OCI-LY3 (cell line): ENCODE measurements around the gene ZNF791.
A peak's percentile ranks its signal among the peaks of the same experiment; 100 is the strongest.
"Not testable (repeated sequence)": the region's sequence is repeated elsewhere in the genome, so short reads cannot be mapped to it uniquely, and the experiment has no call there.

ENCODE experiments used
- H2AFZ ChIP-seq: fragments of 200-600, 300-600 bp; shearing (Covaris generic); 2 replicates; pipeline ENCODE4 v1.6.0; 2014; ENCODE audit warnings: antibody characterized with exemption, low read depth, low read length
- H3K27ac ChIP-seq: fragments of 200-600, 300-600 bp; sonication (generic); 2 replicates; pipeline ENCODE4 v1.5.1; 2014; ENCODE audit warnings: mild to moderate bottlenecking, low read length, moderate library complexity, mixed read lengths
- H3K27me3 ChIP-seq: fragments of 200-600, 300-600 bp; sonication (generic); 2 replicates; pipeline ENCODE4 v1.6.1; 2014; ENCODE audit warnings: low read depth, low read length, mixed read lengths
- H3K36me3 ChIP-seq: fragments of 200-600, 300-600 bp; sonication (generic); replicated peaks from 2 replicates; pipeline ENCODE3; 2014; ENCODE audit warnings: low read depth, low read length, mixed read lengths
- H3K4me1 ChIP-seq: fragments of 300-600, 200-600 bp; sonication (generic); 2 replicates; pipeline ENCODE4 v1.6.1; 2014; ENCODE audit warnings: low read length, mixed read lengths
- H3K4me2 ChIP-seq: fragments of 200-600, 300-600 bp; sonication (generic); 2 replicates; pipeline ENCODE4 v1.6.1; 2014; ENCODE audit warnings: low read length, mixed read lengths
- H3K4me3 ChIP-seq: fragments of 300-600, 200-600 bp; sonication (generic); 2 replicates; pipeline ENCODE4 v1.5.1; 2014; ENCODE audit warnings: antibody characterized with exemption, mild to moderate bottlenecking, low read length, moderate library complexity
- H3K79me2 ChIP-seq: fragments of 300-600, 200-600 bp; shearing (Covaris generic); 2 replicates; pipeline ENCODE4 v1.6.1; 2014; ENCODE audit warnings: mild to moderate bottlenecking, low read length, mixed read lengths
- H3K9ac ChIP-seq: fragments of 300-600, 200-600 bp; shearing (Covaris generic); 2 replicates; pipeline ENCODE4 v1.6.0; 2014; ENCODE audit warnings: mild to moderate bottlenecking, low read length, moderate library complexity
- H3K9me3 ChIP-seq: fragments of 200-600, 300-600 bp; shearing (Covaris generic); 2 replicates; pipeline ENCODE4 v1.6.1; 2014; ENCODE audit warnings: low read length, mixed read lengths; ENCODE audit not compliant: insufficient read depth
- H4K20me1 ChIP-seq: fragments of 200-600, 300-600 bp; sonication (generic); 2 replicates; pipeline ENCODE4 v1.6.1; 2016; ENCODE audit warnings: low read length, mixed read lengths; ENCODE audit not compliant: insufficient read depth
- EZH2phosphoT487 ChIP-seq: fragments of 200-600 bp; shearing (Covaris generic); IDR thresholded peaks from 2 replicates; pipeline ENCODE4 v1.6.1; 2018; ENCODE audit warnings: antibody characterized with exemption, mixed run types, low read depth
- TF ChIP-seq, protein P1 (sequence below): fragments of 200-600, 300-600 bp; sonication (generic); IDR thresholded peaks from 2 replicates; pipeline ENCODE4 v1.5.1; 2014; ENCODE audit warnings: antibody characterized with exemption, low read length, low read depth

Gene ZNF791

DNA sequence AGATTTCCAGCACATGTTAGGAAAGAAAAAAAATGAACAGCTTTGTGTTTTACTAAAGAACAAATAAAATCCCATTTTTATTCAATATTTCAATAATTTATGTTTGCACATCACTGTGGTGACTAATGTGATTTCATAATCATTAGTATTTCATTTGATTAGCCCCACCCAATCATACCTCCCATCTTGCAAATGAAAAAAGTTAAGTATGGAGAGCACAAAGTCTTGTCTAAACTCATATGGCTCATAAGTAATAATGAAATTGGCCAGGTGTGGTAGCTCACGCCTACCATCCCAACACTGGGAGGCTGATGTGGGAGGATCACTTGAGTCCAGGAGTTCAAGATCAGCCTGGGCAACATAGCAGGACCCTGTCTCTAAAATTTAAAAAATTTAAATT lies 3.9 kb upstream of the ZNF791 start:
- TF ChIP-seq, protein P1, sequence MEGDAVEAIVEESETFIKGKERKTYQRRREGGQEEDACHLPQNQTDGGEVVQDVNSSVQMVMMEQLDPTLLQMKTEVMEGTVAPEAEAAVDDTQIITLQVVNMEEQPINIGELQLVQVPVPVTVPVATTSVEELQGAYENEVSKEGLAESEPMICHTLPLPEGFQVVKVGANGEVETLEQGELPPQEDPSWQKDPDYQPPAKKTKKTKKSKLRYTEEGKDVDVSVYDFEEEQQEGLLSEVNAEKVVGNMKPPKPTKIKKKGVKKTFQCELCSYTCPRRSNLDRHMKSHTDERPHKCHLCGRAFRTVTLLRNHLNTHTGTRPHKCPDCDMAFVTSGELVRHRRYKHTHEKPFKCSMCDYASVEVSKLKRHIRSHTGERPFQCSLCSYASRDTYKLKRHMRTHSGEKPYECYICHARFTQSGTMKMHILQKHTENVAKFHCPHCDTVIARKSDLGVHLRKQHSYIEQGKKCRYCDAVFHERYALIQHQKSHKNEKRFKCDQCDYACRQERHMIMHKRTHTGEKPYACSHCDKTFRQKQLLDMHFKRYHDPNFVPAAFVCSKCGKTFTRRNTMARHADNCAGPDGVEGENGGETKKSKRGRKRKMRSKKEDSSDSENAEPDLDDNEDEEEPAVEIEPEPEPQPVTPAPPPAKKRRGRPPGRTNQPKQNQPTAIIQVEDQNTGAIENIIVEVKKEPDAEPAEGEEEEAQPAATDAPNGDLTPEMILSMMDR: no peak
- no peak for TF ChIP-seq EZH2phosphoT487
- Histone ChIP-seq H4K20me1 (peaks cover 6% of the 10 kb centered on the region; the same call in 1 of the 2 replicates), H3K36me3 (peaks cover 14% of the 10 kb centered on the region), H3K79me2 (peaks cover 19% of the 10 kb centered on the region), H2AFZ (no peak overlapping the region), H3K4me3 (no peak overlapping the region), H3K9ac (no peak overlapping the region), H3K27me3 (no peaks in the 10 kb centered on the region), H3K4me2 (no peak overlapping the region), H3K9me3 (no peaks in the 10 kb centered on the region), H3K27ac (no peak overlapping the region), H3K4me1 (peaks cover 20% of the 10 kb centered on the region)

DNA sequence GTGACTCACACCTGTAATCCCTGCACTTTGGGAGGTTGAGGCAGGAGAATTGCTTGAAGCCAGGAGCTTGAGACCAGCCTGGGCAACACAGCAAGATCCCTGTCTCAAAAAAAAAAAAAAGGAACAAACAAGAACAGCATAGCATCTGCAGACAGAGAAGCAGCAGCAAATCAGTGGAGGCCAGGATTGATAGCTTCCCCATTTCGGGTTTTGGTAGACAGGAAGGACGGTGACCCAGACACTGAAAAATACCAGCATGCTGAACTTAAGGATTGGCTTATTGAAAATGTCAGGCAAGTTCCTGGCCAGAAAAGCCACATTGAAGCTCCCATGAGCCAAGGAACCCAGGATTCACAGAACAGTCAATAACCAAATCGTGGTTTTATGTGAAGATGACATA lies 3.1 kb upstream of the ZNF791 start:
- no peaks in the 10 kb centered on the region for H3K9me3 ChIP-seq
- H3K4me2 ChIP-seq: no peak overlapping the region
- no peak overlapping the region for H3K27ac ChIP-seq
- no peak overlapping the region for H2AFZ ChIP-seq
- peaks cover 22% of the 10 kb centered on the region for H3K79me2 ChIP-seq
- peaks cover 11% of the 10 kb centered on the region; the same call in 1 of the 2 replicates for H4K20me1 ChIP-seq
- TF ChIP-seq, protein P1: no peak
- no peak for TF ChIP-seq EZH2phosphoT487
- H3K4me1 ChIP-seq: peaks cover 27% of the 10 kb centered on the region
- H3K36me3 ChIP-seq: peaks cover 8% of the 10 kb centered on the region
- no peaks in the 10 kb centered on the region for H3K27me3 ChIP-seq
- no peak overlapping the region for H3K4me3 ChIP-seq
- H3K9ac ChIP-seq: no peak overlapping the region

DNA sequence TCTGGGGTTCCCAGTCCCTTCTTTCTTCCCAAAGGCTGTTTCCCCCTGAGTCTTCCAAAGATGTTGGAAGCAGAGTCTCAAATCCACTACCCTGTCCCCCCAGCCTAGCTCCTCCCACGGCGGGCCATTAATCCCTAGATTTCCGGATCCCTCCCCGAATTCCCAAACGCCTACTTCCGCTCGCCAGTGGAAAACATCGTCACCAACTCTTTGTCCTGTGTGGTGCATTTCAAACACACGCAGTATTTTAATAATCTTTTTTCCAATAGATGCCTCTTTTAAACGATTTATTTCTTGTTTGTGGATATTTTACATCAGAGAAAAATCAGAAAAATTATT lies 610 bp downstream of the ZNF791 start:
- TF ChIP-seq EZH2phosphoT487: no peak
- TF ChIP-seq, protein P1: no peak
- Histone ChIP-seq H3K9me3 (no peaks in the 10 kb centered on the region), H3K36me3 (peaks cover 16% of the 10 kb centered on the region), H3K4me2 (peak overlapping the region; percentile 87), H4K20me1 (peaks cover 38% of the 10 kb centered on the region), H3K27me3 (no peaks in the 10 kb centered on the region), H3K9ac (peak overlapping the region; percentile 73), H2AFZ (0 out of 2 replicates have a peak overlapping the region, but pooled peaks have one; percentile 69), H3K79me2 (peaks cover 38% of the 10 kb centered on the region), H3K27ac (peak overlapping the region; percentile 23), H3K4me3 (peak overlapping the region; percentile 81), H3K4me1 (peaks cover 33% of the 10 kb centered on the region)

DNA sequence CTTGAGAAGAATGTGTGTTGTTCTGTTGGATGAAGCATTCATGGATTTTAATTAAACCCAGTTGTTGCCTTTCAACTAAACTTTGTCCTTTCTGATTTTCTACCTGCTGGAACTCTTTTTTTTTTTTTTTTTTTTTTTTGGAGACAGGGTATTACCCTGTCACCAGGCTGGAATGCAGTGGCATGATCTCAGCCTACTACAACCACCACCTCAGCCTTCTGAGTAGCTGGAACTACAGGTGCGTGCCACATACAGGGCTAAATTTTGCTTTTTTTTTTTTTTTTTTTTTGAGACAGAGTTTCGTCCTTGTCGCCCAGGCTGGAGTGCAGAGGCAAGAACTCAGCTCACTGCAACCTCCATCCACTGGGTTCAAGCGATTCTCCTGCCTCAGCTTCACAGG lies 6.9 kb downstream of the ZNF791 start:
- Histone ChIP-seq H3K4me1 (peaks cover 35% of the 10 kb centered on the region), H3K4me3 (no peak overlapping the region), H4K20me1 (peaks cover 65% of the 10 kb centered on the region), H3K4me2 (no peak overlapping the region), H3K27ac (no peak overlapping the region), H3K9ac (no peak overlapping the region), H3K36me3 (peaks cover 40% of the 10 kb centered on the region), H3K79me2 (peaks cover 54% of the 10 kb centered on the region), H2AFZ (no peak overlapping the region), H3K27me3 (no peaks in the 10 kb centered on the region), H3K9me3 (no peaks in the 10 kb centered on the region)
- TF ChIP-seq EZH2phosphoT487: no peak
- TF ChIP-seq, protein P1: no peak

DNA sequence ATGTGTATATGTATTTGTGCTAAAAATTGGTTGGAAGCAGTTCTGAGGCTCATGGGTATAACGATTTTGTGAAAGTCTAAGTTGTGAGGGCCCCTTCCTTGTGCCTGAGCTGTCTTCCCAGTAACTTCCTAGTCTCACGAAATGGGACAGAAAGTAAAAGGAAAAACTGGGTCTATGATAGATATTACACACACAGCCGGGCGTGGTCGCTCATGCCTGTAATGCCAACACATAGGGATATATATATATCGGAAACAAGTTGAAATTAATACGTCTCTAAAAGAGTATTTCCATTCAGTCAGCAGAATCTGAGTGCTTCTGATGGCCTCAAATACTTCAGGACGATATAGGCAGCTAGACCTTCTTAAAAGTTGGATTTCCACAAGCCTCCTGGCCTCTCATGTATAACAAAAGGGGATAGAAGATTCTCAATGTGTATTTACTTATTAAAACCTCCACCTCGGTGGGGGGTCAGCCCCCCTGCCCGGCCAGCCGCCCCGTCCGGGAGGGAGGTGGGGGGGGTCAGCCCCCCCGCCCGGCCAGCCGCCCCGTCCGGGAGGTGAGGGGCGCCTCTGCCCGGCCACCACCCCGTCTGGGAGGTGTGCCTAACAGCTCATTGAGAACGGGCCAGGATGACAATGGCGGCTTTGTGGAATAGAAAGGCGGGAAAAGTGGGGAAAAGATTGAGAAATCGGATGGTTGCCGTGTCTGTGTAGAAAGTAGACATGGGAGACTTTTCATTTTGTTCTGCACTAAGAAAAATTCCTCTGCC lies 10.7 kb downstream of the ZNF791 start:
- not testable (repeated sequence) for H3K9me3 ChIP-seq, H3K9ac ChIP-seq, H3K27ac ChIP-seq, H3K4me2 ChIP-seq, H3K4me3 ChIP-seq, H2AFZ ChIP-seq, H3K27me3 ChIP-seq
- Histone ChIP-seq H4K20me1 (peaks cover 48% of the 10 kb centered on the region), H3K36me3 (peaks cover 35% of the 10 kb centered on the region), H3K4me1 (peaks cover 18% of the 10 kb centered on the region), H3K79me2 (peaks cover 36% of the 10 kb centered on the region)
